DND-41 (cell line): Measurements from ENCODE around the gene ACTL9.

ENCODE experiments used
- ATAC-seq: fragments of 200-7000 bp; cut with Tn5 transposase; 3 replicates; pipeline ENCODE4 v1.9.1; 2021; ENCODE audit warnings: low read depth; ENCODE audit not compliant: insufficient read depth
- DNase-seq: peaks from one replicate; pipeline ENCODE4 v3.0.0-alpha.2; 2020
- H2AFZ ChIP-seq: 2 replicates; pipeline ENCODE4 v1.6.0; 2012; ENCODE audit warnings: low read depth, low read length
- H3K27ac ChIP-seq: 2 replicates; pipeline ENCODE4 v1.5.1; 2012; ENCODE audit warnings: low read length, inconsistent platforms
- H3K27me3 ChIP-seq: fragments of 200-600 bp; sonication (generic); 2 replicates; pipeline ENCODE4 v1.6.0; 2012; ENCODE audit warnings: low read length, mild to moderate bottlenecking, inconsistent platforms; ENCODE audit not compliant: insufficient read depth, poor library complexity
- H3K36me3 ChIP-seq: 2 replicates; pipeline ENCODE4 v1.5.1; 2012; ENCODE audit warnings: low read length, inconsistent platforms; ENCODE audit not compliant: insufficient read depth
- H3K4me1 ChIP-seq: 2 replicates; pipeline ENCODE4 v1.5.1; 2012; ENCODE audit warnings: mild to moderate bottlenecking, low read length; ENCODE audit not compliant: insufficient read depth
- H3K4me2 ChIP-seq: 2 replicates; pipeline ENCODE4 v1.6.0; 2012; ENCODE audit warnings: mild to moderate bottlenecking, moderate library complexity, low read length, inconsistent platforms; ENCODE audit not compliant: insufficient read depth
- H3K4me3 ChIP-seq, 2 experiments: fragments of 200-600 bp in 1 of 2; shearing (Covaris generic) in 1 of 2; 2 replicates each; pipeline ENCODE4 v1.5.1; 2012 to 2016; ENCODE audit warnings: inconsistent platforms in 2 of 2, low read length in 2 of 2, mild to moderate bottlenecking in 2 of 2, low read depth in 1 of 2, moderate library complexity in 1 of 2
- H3K79me2 ChIP-seq: 2 replicates; pipeline ENCODE4 v1.6.0; 2012; ENCODE audit warnings: low read length, inconsistent platforms; ENCODE audit not compliant: insufficient read depth
- H3K9ac ChIP-seq: 2 replicates; pipeline ENCODE4 v1.6.0; 2012; ENCODE audit warnings: low read depth, mild to moderate bottlenecking, inconsistent platforms, low read length, moderate library complexity
- H3K9me3 ChIP-seq: 2 replicates; pipeline ENCODE4 v1.5.1; 2012; ENCODE audit warnings: low read length, moderate library complexity, mild to moderate bottlenecking, inconsistent platforms; ENCODE audit not compliant: insufficient read depth, severe bottlenecking
- H4K20me1 ChIP-seq: 2 replicates; pipeline ENCODE4 v1.6.0; 2012; ENCODE audit warnings: low read length; ENCODE audit not compliant: insufficient read depth
- EZH2 ChIP-seq: IDR thresholded peaks from 3 replicates; pipeline ENCODE4 v1.6.1; 2012; ENCODE audit warnings: borderline replicate concordance, low read depth, mild to moderate bottlenecking, moderate library complexity, low read length, inconsistent platforms; ENCODE audit not compliant: severe bottlenecking
- TF ChIP-seq, protein P1 (sequence below): IDR thresholded peaks from 2 replicates; pipeline ENCODE4 v1.5.1; 2012; ENCODE audit warnings: borderline replicate concordance, low read length, moderate library complexity, mild to moderate bottlenecking; ENCODE audit not compliant: poor library complexity, severe bottlenecking; ENCODE audit errors: extremely low read depth

Gene ACTL9

DNA sequence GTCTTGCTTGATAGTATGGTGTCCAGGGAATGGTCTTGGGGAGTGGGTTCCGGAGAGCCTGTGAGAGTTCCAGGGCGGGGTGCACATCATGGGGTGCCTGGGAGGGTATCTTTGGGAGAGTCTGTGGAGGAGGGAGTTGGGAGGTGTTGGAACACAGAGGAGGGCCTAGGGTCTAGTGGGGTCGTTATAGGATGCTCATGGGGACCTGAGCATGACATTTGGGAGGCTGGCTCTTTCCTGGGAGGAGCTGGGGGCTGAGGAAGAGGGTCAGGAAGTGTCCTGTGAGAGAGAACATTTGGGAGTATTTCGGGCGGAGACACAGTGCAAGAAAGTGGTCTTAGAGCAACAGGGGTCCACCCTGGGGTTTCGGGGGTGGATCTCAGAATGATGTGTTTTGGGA, 2.7 kb downstream of the ACTL9 start:
- H4K20me1 ChIP-seq = no peaks in the 10 kb centered on the region
- no peaks in the 10 kb centered on the region for H3K27me3 ChIP-seq
- no peaks in the 10 kb centered on the region for H3K36me3 ChIP-seq
- H3K4me3 ChIP-seq = no peak overlapping the region
- no peak overlapping the region for H3K9ac ChIP-seq
- no peak overlapping the region for H2AFZ ChIP-seq
- peaks cover 13% of the 10 kb centered on the region for H3K4me1 ChIP-seq
- H3K79me2 ChIP-seq = no peaks in the 10 kb centered on the region
- DNase-seq = no peak
- ATAC-seq = no peak
- no peak for TF ChIP-seq EZH2
- TF ChIP-seq, protein P1, sequence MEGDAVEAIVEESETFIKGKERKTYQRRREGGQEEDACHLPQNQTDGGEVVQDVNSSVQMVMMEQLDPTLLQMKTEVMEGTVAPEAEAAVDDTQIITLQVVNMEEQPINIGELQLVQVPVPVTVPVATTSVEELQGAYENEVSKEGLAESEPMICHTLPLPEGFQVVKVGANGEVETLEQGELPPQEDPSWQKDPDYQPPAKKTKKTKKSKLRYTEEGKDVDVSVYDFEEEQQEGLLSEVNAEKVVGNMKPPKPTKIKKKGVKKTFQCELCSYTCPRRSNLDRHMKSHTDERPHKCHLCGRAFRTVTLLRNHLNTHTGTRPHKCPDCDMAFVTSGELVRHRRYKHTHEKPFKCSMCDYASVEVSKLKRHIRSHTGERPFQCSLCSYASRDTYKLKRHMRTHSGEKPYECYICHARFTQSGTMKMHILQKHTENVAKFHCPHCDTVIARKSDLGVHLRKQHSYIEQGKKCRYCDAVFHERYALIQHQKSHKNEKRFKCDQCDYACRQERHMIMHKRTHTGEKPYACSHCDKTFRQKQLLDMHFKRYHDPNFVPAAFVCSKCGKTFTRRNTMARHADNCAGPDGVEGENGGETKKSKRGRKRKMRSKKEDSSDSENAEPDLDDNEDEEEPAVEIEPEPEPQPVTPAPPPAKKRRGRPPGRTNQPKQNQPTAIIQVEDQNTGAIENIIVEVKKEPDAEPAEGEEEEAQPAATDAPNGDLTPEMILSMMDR = no peak
- H3K9me3 ChIP-seq = no peaks in the 10 kb centered on the region
- H3K27ac ChIP-seq = no peak overlapping the region
- no peak overlapping the region for H3K4me2 ChIP-seq

DNA sequence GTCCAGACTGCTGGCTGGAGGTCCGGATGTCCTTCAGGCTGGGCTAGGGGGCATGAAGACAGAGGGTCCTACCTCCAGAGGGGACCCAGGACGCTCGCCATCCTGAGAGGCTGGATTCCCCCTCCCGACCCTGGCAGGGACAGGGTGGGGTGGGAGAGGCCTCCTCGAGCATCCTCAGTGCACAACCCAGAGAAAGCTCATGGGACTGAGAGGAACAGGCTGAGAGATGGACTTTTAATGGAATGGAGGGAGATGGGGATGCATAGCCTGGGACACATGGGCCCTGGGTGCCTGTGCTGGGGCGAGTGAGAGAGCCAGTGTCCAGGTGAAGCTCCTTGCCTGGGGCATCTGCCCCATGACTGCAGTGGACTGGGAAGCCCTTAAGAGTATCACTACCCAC, 3.1 kb downstream of the ACTL9 start:
- Histone ChIP-seq H3K9ac (no peak overlapping the region), H4K20me1 (no peaks in the 10 kb centered on the region), H3K4me3 (no peak overlapping the region), H3K79me2 (no peaks in the 10 kb centered on the region), H3K27ac (no peak overlapping the region), H3K27me3 (no peaks in the 10 kb centered on the region), H2AFZ (no peak overlapping the region), H3K9me3 (no peaks in the 10 kb centered on the region), H3K36me3 (no peaks in the 10 kb centered on the region), H3K4me1 (peaks cover 9% of the 10 kb centered on the region), H3K4me2 (no peak overlapping the region)
- TF ChIP-seq, protein P1 = no peak
- TF ChIP-seq EZH2 = no peak
- DNase-seq = no peak
- ATAC-seq = no peak

DNA sequence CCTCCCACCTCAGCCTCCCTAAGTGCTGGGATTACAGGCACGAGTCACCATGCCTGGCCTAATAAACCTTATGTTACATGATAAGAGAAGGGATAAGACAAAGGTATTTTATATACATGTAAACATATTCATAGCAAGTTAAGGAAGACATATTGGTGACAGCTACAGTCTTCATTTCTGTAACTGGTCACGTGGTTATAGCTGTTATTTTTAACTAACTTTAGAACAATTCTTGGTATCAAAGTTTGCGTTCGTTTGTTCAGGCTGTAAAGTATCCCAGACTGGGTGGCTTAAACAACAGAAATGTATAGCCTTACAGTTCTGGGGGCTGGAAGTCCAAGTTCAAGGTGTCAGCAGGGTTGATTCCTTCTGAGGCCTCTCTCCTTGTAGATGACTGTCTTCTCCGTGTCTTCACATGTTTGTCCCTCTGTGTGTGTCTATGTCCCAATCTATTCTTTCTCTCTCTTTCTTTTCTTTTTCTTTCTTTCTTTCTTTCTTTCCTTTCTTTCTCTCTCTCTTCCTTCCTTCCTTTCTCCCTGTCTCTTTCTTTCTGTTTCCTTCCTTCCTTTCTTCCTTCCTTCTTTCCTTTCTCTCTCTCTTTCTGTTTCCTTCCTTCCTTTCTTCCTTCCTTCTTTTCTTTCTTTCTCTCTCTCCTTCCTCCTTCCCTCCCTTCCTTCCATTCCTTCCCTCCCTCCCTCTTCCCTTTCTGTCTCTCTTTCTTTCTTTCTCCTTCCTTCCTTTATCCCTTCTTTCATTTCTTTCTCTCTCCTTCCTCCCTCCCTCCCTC, 7.6 kb downstream of the ACTL9 start:
- no peaks in the 10 kb centered on the region for H3K79me2 ChIP-seq
- peaks cover 7% of the 10 kb centered on the region for H3K4me1 ChIP-seq
- no peaks in the 10 kb centered on the region for H4K20me1 ChIP-seq
- no peak overlapping the region for H3K27ac ChIP-seq
- H2AFZ ChIP-seq = no peak overlapping the region
- H3K9me3 ChIP-seq = no peaks in the 10 kb centered on the region
- no peaks in the 10 kb centered on the region for H3K27me3 ChIP-seq
- no peaks in the 10 kb centered on the region for H3K36me3 ChIP-seq
- TF ChIP-seq EZH2 = no peak
- no peak overlapping the region for H3K9ac ChIP-seq
- no peak overlapping the region for H3K4me3 ChIP-seq
- no peak for DNase-seq
- ATAC-seq = no peak
- H3K4me2 ChIP-seq = no peak overlapping the region

DNA sequence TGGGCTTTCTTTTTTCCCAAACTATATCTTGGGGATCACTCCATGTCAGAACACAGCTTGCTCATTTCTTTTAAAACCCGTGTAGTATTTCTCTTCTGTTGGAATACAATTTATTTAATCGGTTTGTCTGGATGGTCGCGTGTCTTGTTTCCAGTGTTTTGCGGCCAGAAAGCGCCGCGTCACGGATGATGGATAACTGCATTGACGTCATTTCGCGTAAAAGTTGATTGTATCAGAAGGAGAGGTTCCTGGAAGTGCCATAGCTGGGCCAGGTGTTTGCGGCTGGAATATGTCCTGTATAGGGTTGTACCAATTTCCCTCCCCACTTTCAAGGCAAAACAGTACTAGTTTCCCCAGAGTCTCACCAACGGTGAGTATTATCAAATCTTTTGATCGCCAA, 9.7 kb downstream of the ACTL9 start:
- no peaks in the 10 kb centered on the region for H3K9me3 ChIP-seq
- no peaks in the 10 kb centered on the region for H4K20me1 ChIP-seq
- no peak overlapping the region for H2AFZ ChIP-seq
- H3K9ac ChIP-seq = no peak overlapping the region
- no peaks in the 10 kb centered on the region for H3K79me2 ChIP-seq
- no peaks in the 10 kb centered on the region for H3K36me3 ChIP-seq
- no peak overlapping the region for H3K27ac ChIP-seq
- DNase-seq = no peak
- no peak overlapping the region for H3K4me3 ChIP-seq
- H3K4me2 ChIP-seq = no peak overlapping the region
- H3K4me1 ChIP-seq = peaks cover 1% of the 10 kb centered on the region
- H3K27me3 ChIP-seq = no peaks in the 10 kb centered on the region
- no peak for TF ChIP-seq EZH2
- TF ChIP-seq, protein P1 = no peak
- ATAC-seq = no peak
